ENCODE results near the gene ACP7.

ACP7 gene

GRCh38 chr19:39150235-39150634, 66.1 kb downstream of the ACP7 start:
- DNase-seq (ENCODE audit: low read depth) = no peak

- no peak for DNase-seq (ENCODE audit: low read depth)
Measured at GRCh38 chr19:39150807-39151600, 66.8 kb downstream of the ACP7 start.

- no peak for DNase-seq (ENCODE audit: low read depth)
Measured at GRCh38 chr19:39152066-39152465, 67.9 kb downstream of the ACP7 start.

- no peak for DNase-seq (ENCODE audit: low read depth)
Measured at GRCh38 chr19:39154100-39154628, 70.0 kb downstream of the ACP7 start.

- DNase-seq (ENCODE audit: low read depth) = no peak
Measured at GRCh38 chr19:39154629-39155100, 70.5 kb downstream of the ACP7 start.

GRCh38 chr19:39155114-39155700, 71.0 kb downstream of the ACP7 start:
- no peak for DNase-seq (ENCODE audit: low read depth)

GRCh38 chr19:39155741-39156140, 71.6 kb downstream of the ACP7 start:
- DNase-seq (ENCODE audit: low read depth) = no peak

- DNase-seq (ENCODE audit: low read depth) = no peak
Measured at GRCh38 chr19:39156326-39157230, 72.4 kb downstream of the ACP7 start.

- no peak for DNase-seq (ENCODE audit: low read depth)
Measured at GRCh38 chr19:39157275-39157996, 73.3 kb downstream of the ACP7 start.

- no peak for DNase-seq (ENCODE audit: low read depth)
Measured at GRCh38 chr19:39157997-39158389, 73.8 kb downstream of the ACP7 start.

GRCh38 chr19:39158646-39159260, 74.6 kb downstream of the ACP7 start:
- no peak for DNase-seq (ENCODE audit: low read depth)

- DNase-seq (ENCODE audit: low read depth) = no peak
Measured at GRCh38 chr19:39160523-39160861, 76.3 kb downstream of the ACP7 start.

All from activated T-helper 9 cell treated with anti-CD3 and anti-CD28 coated beads, Interleukin-2, amount 50 U/mL, for 16 hours (primary cell).